GM12878 (cell line): ENCODE measurements around the gene PAX7.

ENCODE experiments used
- BHLHE40 ChIP-seq, 2 experiments: fragments of 450-650 bp in 1 of 2; IDR thresholded peaks; 2 replicates each; pipeline ENCODE4 v1.6.1; 2011 to 2017; ENCODE audit warnings: low read depth in 2 of 2, borderline replicate concordance in 1 of 2, improper control_type of control experiment in 1 of 2, low read length in 1 of 2, mild to moderate bottlenecking in 1 of 2
- HDAC2 ChIP-seq: fragments of 200-600 bp; sonication (generic); IDR thresholded peaks from 2 replicates; pipeline ENCODE4 v1.6.1; 2017
- JUNB ChIP-seq: IDR thresholded peaks from 2 replicates; pipeline ENCODE4 v1.6.1; 2016; ENCODE audit warnings: antibody characterized with exemption, mild to moderate bottlenecking
- NR2C2 ChIP-seq: IDR thresholded peaks from 2 replicates; pipeline ENCODE4 v1.6.1; 2011; ENCODE audit warnings: borderline replicate concordance, low read depth; ENCODE audit not compliant: control insufficient read depth, insufficient read length
- RCOR1 ChIP-seq: conservative IDR thresholded peaks from 2 replicates; pipeline ENCODE4 v1.6.1; 2012; ENCODE audit warnings: low read depth, low read length, improper control_type of control experiment
- TF ChIP-seq, protein P1 (sequence below), 3 experiments: IDR thresholded peaks in 2 of 3; conservative IDR thresholded peaks in 1 of 3; 2 replicates each; pipeline ENCODE4 v1.5.1; 2011; ENCODE audit warnings: low read depth in 3 of 3, low read length in 3 of 3, mild to moderate bottlenecking in 3 of 3, control low read depth in 2 of 3, moderate library complexity in 2 of 3, inconsistent platforms in 1 of 3, mixed read lengths in 1 of 3; ENCODE audit not compliant: control insufficient read depth in 2 of 3, insufficient read depth in 1 of 3; ENCODE audit errors: extremely low read depth in 1 of 3

DNA sequence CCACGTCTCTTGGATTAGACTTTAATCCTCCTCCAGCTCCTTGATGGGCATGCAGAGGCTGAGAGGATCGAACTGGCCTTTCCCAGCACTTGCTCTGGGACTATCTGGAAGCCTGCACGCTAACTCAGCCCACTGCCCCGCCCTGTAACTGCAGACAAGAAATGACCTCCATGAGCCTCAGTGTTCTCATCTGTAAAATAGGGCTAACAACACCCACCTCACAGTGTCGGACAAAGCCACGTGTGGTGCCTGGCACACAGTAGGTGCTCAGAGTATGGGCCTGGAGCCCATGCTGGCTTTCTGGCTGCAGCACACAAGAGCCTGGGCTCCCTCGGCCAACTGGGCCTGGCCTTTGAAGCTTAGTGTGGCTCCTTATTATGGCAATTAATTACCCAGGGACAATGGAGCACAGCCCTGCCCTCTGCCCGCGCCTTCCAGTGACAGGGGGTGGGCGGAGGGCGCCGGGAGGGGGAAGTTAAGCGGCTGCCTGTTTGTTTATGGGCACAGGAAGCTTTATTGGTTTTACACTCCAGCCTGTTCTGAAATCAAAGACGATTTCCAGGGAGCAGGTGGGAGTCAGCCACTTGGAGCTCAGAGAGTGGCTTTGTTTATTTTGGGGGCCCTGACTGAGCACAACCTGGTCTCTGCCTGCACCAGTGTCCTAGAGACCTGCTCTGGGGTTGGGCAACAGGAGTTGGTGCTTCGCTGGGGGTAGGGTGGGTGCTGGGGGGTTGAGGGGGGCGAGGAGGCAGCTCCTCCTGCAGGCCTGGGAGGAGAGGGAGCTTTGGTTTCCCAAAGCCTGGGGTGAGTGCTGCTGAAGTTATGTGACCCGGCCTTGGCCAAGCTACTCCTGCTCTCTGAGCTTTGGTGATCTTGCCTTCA is 31.0 kb downstream of the PAX7 start:
- TF ChIP-seq JUNB (no peak), NR2C2 (no peak), BHLHE40 (IDR thresholded peaks at IDR 0.05; ENCODE audit: borderline replicate concordance in 1 of 2, low read depth in 2 of 2, low read length in 1 of 2) (no peak), HDAC2 (no peak), RCOR1 (no peak)
- TF ChIP-seq, protein P1, sequence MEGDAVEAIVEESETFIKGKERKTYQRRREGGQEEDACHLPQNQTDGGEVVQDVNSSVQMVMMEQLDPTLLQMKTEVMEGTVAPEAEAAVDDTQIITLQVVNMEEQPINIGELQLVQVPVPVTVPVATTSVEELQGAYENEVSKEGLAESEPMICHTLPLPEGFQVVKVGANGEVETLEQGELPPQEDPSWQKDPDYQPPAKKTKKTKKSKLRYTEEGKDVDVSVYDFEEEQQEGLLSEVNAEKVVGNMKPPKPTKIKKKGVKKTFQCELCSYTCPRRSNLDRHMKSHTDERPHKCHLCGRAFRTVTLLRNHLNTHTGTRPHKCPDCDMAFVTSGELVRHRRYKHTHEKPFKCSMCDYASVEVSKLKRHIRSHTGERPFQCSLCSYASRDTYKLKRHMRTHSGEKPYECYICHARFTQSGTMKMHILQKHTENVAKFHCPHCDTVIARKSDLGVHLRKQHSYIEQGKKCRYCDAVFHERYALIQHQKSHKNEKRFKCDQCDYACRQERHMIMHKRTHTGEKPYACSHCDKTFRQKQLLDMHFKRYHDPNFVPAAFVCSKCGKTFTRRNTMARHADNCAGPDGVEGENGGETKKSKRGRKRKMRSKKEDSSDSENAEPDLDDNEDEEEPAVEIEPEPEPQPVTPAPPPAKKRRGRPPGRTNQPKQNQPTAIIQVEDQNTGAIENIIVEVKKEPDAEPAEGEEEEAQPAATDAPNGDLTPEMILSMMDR (IDR thresholded peaks at IDR 0.05 in 2 of 3, conservative IDR thresholded peaks at IDR 0.05 in 1 of 3; ENCODE audit: control insufficient read depth in 2 of 3, extremely low read depth in 1 of 3, insufficient read depth in 1 of 3, low read depth in 3 of 3, low read length in 3 of 3): no peak
